Erythroblast (primary cell): Measurements from ENCODE around the gene UBE2I.

Experiments
- DNase-seq, 2 experiments: peaks; one replicate each; lab custom pipeline; 2025; lab: John Stamatoyannopoulos, UW
- GATA1 ChIP-seq: IDR thresholded peaks from 2 replicates; pipeline ENCODE4 v1.6.1; 2011; ENCODE audit warnings: low read depth, mild to moderate bottlenecking, control low read depth, low read length, moderate library complexity
- POLR2A ChIP-seq: IDR thresholded peaks from 2 replicates; pipeline ENCODE4 v1.6.1; 2011; ENCODE audit warnings: mild to moderate bottlenecking, low read length

The UBE2I gene

GRCh38 chr16:1348441-1348840 lies 39.0 kb downstream of the UBE2I start:
- TF ChIP-seq GATA1, result no peak
- no peak for TF ChIP-seq POLR2A
- DNase-seq, result no peak

- TF ChIP-seq POLR2A, result no peak
- TF ChIP-seq GATA1, result no peak
These were observed 39.5 kb downstream of the UBE2I start for GRCh38 chr16:1348926-1349325.

GRCh38 chr16:1349351-1349750 lies 39.9 kb downstream of the UBE2I start:
- no peak for TF ChIP-seq GATA1
- TF ChIP-seq POLR2A, result no peak
- DNase-seq, result no peak

More at GRCh38 chr16:1348926-1349325, 39.5 kb downstream of the UBE2I start:
- no peak for DNase-seq

GRCh38 chr16:1349951-1350350 lies 40.5 kb downstream of the UBE2I start:
- no peak for DNase-seq
- TF ChIP-seq GATA1, result no peak
- TF ChIP-seq POLR2A, result no peak

- TF ChIP-seq POLR2A, result no peak
- TF ChIP-seq GATA1, result no peak
- DNase-seq, result no peak
These were observed 41.3 kb downstream of the UBE2I start for GRCh38 chr16:1350691-1351090.

GRCh38 chr16:1351215-1351581 lies 41.8 kb downstream of the UBE2I start:
- TF ChIP-seq GATA1, result no peak
- peak; percentile 51 to 56 for DNase-seq

GRCh38 chr16:1351582-1352362 lies 42.3 kb downstream of the UBE2I start, which contains the start of the genes GNPTG and TSR3:
Gene GNPTG, plus strand, starts transcription at chr16:1351931. Its CDS starts 35 bp downstream, at chr16:1351966.
Gene TSR3, minus strand, starts transcription at chr16:1351878. Its CDS starts 74 bp downstream, at chr16:1351804.
- DNase-seq, result peak; percentile 95 to 97
- TF ChIP-seq GATA1 (no peak), POLR2A (peak; percentile 75)

- TF ChIP-seq GATA1 (no peak), POLR2A (no peak)
- no peak for DNase-seq
These were observed 45.5 kb downstream of the UBE2I start for GRCh38 chr16:1354815-1355540.

GRCh38 chr16:1355591-1355990 lies 46.2 kb downstream of the UBE2I start:
- TF ChIP-seq GATA1 (no peak), POLR2A (no peak)
- DNase-seq, result no peak

- TF ChIP-seq POLR2A (no peak), GATA1 (no peak)
- no peak for DNase-seq
These were observed 46.8 kb downstream of the UBE2I start for GRCh38 chr16:1356061-1356900.

GRCh38 chr16:1357906-1358566 lies 48.6 kb downstream of the UBE2I start:
- TF ChIP-seq GATA1, result no peak
- no peak for DNase-seq

- no peak for DNase-seq
- TF ChIP-seq GATA1, result no peak
- no peak for TF ChIP-seq POLR2A
These were observed 52.4 kb downstream of the UBE2I start for GRCh38 chr16:1361685-1362360.
